ENCODE measurements around the gene CENPX. TPM values are rescaled to one million over a fixed set of nuclear protein-coding genes. Genes with fewer than 3 reads are reported as not detected.
"Not testable (repeated sequence)": the region's sequence is repeated elsewhere in the genome, so short reads cannot be mapped to it uniquely, and the experiment has no call there.

CENPX gene
- total and polyA plus RNA-seq, 7 donors, result 78.4 to 273 (median 164) TPM

GRCh38 chr17:82043507-82043906, 20.8 kb upstream of the CENPX start:
- WGBS, 2 donors, result 84 to 88% methylated on average over 16 of the region's 16 CpGs
- no peak overlapping the region for H3K27ac ChIP-seq
- intact Hi-C loops (cut with DNase I), result no loop called here
- H3K4me3 ChIP-seq, result no peak overlapping the region
- no peaks in the 10 kb centered on the region for H3K4me1 ChIP-seq
- peaks cover 0 to 18% (median 3%) of the 10 kb centered on the region in 4 donors for H3K36me3 ChIP-seq
- TF ChIP-seq CTCF (IDR thresholded peaks at IDR 0.05), result no peak
- no peak for TF ChIP-seq POLR2AphosphoS5 (IDR thresholded peaks at IDR 0.05)
- H3K9me3 ChIP-seq, result no peaks in the 10 kb centered on the region
- no peaks in the 10 kb centered on the region for H3K27me3 ChIP-seq
- no peak for DNase-seq

GRCh38 chr17:82042649-82043048, 20.0 kb upstream of the CENPX start:
- DNase-seq, result no peak
- TF ChIP-seq CTCF (IDR thresholded peaks at IDR 0.05) (no peak), POLR2A (IDR thresholded peaks at IDR 0.05) (no peak), POLR2AphosphoS5 (IDR thresholded peaks at IDR 0.05) (no peak), EP300 (IDR thresholded peaks at IDR 0.05) (no peak)

GRCh38 chr17:82041144-82041814, 18.6 kb upstream of the CENPX start:
- TF ChIP-seq CTCF (IDR thresholded peaks at IDR 0.05) (no peak), POLR2A (IDR thresholded peaks at IDR 0.05) (no peak), EP300 (IDR thresholded peaks at IDR 0.05) (no peak), POLR2AphosphoS5 (IDR thresholded peaks at IDR 0.05) (no peak)
- intact Hi-C loops (cut with DNase I), result no loop called here
- no peak for DNase-seq
- no peaks in the 10 kb centered on the region for H3K36me3 ChIP-seq
- H3K27me3 ChIP-seq, result no peaks in the 10 kb centered on the region
- no peak overlapping the region for H3K27ac ChIP-seq
- no peaks in the 10 kb centered on the region for H3K9me3 ChIP-seq
- WGBS, 2 donors, result 84 to 89% methylated on average over 17 of the region's 17 CpGs
- no peak overlapping the region for H3K4me3 ChIP-seq
- H3K4me1 ChIP-seq, result peaks cover 3 to 14% (median 10%) of the 10 kb centered on the region in 4 donors

More at GRCh38 chr17:82042649-82043048, 20.0 kb upstream of the CENPX start:
- Histone ChIP-seq H3K4me3 (no peak overlapping the region), H3K4me1 (peaks cover 0 to 5% (median 2%) of the 10 kb centered on the region in 4 donors), H3K27me3 (no peaks in the 10 kb centered on the region), H3K36me3 (peaks cover 0 to 9% (median 2%) of the 10 kb centered on the region in 4 donors), H3K9me3 (no peaks in the 10 kb centered on the region), H3K27ac (no peak overlapping the region)
- intact Hi-C loops (cut with DNase I), result no loop called here
- 89 to 90% methylated on average over 9 of the region's 9 CpGs for WGBS, 2 donors

- H3K4me3 ChIP-seq, result no peak overlapping the region
- no peak for DNase-seq
- no peak overlapping the region for H3K27ac ChIP-seq
- 92 to 94% methylated on average over 8 of the region's 8 CpGs for WGBS, 2 donors
- TF ChIP-seq POLR2AphosphoS5 (IDR thresholded peaks at IDR 0.05) (no peak), CTCF (IDR thresholded peaks at IDR 0.05) (no peak), POLR2A (IDR thresholded peaks at IDR 0.05) (no peak), EP300 (IDR thresholded peaks at IDR 0.05) (no peak)
- peaks cover 3 to 21% (median 16%) of the 10 kb centered on the region in 4 donors for H3K4me1 ChIP-seq
- no peaks in the 10 kb centered on the region for H3K27me3 ChIP-seq
- H3K36me3 ChIP-seq, result no peaks in the 10 kb centered on the region
- H3K9me3 ChIP-seq, result no peaks in the 10 kb centered on the region
- intact Hi-C loops (cut with DNase I), result no loop called here
Observed at GRCh38 chr17:82039695-82040299, 17.1 kb upstream of the CENPX start.

- H3K27ac ChIP-seq; H3K9me3 ChIP-seq; H3K36me3 ChIP-seq; DNase-seq; H3K4me3 ChIP-seq; intact Hi-C loops (cut with DNase I); H3K27me3 ChIP-seq: not testable (repeated sequence)
- 85 to 90% methylated on average over 16 of the region's 16 CpGs for WGBS, 2 donors
- H3K4me1 ChIP-seq, result peaks cover 3 to 21% (median 16%) of the 10 kb centered on the region in 4 donors
Observed at GRCh38 chr17:82038796-82039409, 16.2 kb upstream of the CENPX start.
